T-helper 1 cell treated with Interleukin-12 subunit alpha and Interleukin-12 subunit beta and Interleukin-4 antibody, amounts not matched to agents 30 ng/mL and 1 ng/mL, for 36 hours (primary cell): Measurements from ENCODE around the gene CRELD2. TPM values are rescaled to one million over a fixed set of nuclear protein-coding genes. Genes with fewer than 3 reads are reported as not detected.

Source experiments
- intact Hi-C: fragments of 100-400 bp; cut with micrococcal nuclease; formaldehyde crosslinking; loops from one replicate; pipeline ENCODE4 v1.15.1; 2024
- total RNA-seq: library from RNA; stranded (reverse); gene quantifications from 2 replicates; pipeline ENCODE4 v1.2.3, GENCODE V29; 2022

The CRELD2 gene
- total RNA-seq, 1 donor from 2014 or later, result 97.2 TPM

DNA sequence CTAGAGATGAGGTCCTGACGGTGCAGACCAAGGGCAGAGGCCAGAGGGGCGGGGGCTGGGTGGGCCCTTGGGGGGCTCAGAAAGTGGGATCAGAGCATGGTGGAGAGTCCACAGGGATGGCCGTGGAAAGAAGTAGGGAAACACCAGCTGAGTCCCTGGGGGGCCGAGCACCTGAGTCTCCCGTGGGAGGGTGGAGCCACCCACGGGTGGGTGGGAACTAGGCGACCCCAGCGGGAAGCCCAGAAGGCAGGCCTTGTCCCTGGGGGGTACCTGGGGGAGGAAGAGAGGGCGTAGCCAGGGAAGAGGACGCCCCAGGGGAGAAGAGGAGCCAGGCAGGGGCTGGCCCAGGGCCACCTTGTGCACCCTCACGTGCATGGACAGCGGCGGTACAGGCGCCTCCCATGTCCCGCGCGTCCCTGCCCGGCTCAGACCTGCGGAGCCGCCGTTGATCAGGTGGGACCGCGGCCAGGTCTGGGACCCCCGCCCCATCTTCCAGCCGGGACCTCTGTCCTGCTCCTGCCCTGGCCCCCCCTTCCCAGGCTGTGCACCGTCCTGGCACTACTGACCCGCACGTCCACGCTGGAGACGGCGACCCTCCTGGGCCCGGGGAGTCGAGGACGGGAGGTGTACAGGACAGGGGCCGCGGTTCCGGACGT lies 10.2 kb downstream of the CRELD2 start:
- intact Hi-C loops, result loop anchor here (1.0 kb wide), 1 partner anchor 102 kb away; no protein-coding TSS in a partner anchor

- intact Hi-C loops, result loop anchor here (1.0 kb wide), 1 partner anchor 101 kb away; no protein-coding TSS in a partner anchor
Observed at GRCh38 chr22:49929211-49929979, 11.0 kb downstream of the CRELD2 start.

GRCh38 chr22:49929994-49930575 lies 11.7 kb downstream of the CRELD2 start:
- intact Hi-C loops, result loop anchor here (1.0 kb wide), 1 partner anchor 100 kb away; no protein-coding TSS in a partner anchor

- intact Hi-C loops, result loop anchor here (1.0 kb wide), 1 partner anchor 62 kb away; no protein-coding TSS in a partner anchor
Observed at GRCh38 chr22:49930596-49931412, 12.4 kb downstream of the CRELD2 start.

- intact Hi-C loops, result no loop called here
Observed at GRCh38 chr22:49933236-49934159, 15.1 kb downstream of the CRELD2 start.

GRCh38 chr22:49934160-49934890 lies 15.9 kb downstream of the CRELD2 start:
- intact Hi-C loops, result no loop called here

- intact Hi-C loops, result loop anchor here (5.0 kb wide), 1 partner anchor 257 kb away; no protein-coding TSS in a partner anchor
Observed at GRCh38 chr22:49934891-49935557, 16.6 kb downstream of the CRELD2 start.

DNA sequence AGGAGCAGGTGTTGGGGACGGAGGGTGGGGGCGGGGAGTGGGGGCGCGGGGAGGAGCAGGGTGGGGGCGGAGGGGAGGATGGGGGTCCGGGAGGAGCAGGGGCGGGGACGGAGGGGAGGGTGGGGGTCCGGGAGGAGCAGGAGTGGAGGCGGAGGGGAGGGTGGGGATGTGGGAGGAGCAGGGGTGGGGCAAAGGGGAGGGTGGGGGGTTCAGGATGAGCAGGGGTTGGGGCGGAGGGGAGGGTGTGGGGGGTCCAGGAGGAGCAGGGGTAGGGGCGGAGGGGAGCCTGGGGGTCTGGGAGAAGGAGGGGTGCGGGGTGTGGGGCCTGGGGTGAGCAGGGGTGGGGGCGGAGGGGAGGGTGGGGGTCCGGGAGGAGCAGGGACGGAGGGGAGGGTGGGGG lies 17.1 kb downstream of the CRELD2 start:
- intact Hi-C loops, result loop anchor here (5.0 kb wide), 1 partner anchor 257 kb away; no protein-coding TSS in a partner anchor

GRCh38 chr22:49936018-49936972 lies 17.9 kb downstream of the CRELD2 start:
- intact Hi-C loops, result loop anchor here (1.0 to 5.0 kb wide), 5 partner anchors 9 to 256 kb away; partner anchors contain the start of genes ALG12, CRELD2 and PIM3

DNA sequence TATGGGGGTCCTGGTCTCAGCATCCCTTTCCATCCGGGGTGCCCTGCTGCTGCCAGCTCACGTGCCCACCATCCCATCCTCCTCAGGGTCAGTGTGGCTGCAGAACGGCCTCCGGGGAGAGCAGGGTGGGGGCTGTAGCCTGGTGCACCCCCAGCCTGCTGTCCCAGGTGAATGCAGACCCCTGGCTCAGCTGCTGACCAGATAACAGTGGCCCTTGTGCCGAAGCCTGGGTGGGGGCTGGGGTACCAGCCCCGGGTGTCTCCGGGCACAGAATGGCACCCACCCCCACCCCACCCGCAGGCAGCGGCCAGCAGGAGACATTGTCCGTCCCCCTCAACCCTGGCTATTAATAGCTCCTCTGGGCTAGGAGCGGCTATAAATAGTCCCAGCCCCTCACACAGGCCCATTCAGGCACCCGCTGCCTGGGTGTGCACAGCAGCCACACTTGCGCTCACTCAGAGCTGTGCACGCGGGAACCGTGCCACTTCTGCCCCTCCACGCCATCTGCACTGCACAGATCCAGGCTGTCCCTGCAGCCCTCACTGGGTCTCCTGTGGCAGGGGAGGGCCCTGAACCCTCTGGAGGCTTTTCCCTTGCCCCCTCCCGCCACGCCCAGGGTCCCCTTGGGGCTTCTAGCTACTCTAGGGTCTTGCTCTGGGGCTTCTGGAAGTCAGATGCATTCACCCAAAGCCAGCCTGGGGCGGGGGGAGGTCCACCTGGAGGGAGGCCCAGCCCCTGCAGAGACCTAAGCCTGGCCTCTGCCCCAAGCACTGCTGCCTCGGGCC lies 18.7 kb downstream of the CRELD2 start:
- intact Hi-C loops, result loop anchor here (1.0 to 5.0 kb wide), 5 partner anchors 8 to 255 kb away; partner anchors contain the start of genes ALG12, CRELD2 and PIM3

GRCh38 chr22:49937758-49938564 lies 19.5 kb downstream of the CRELD2 start:
- intact Hi-C loops, result loop anchor here (2.0 to 5.0 kb wide), 2 partner anchors 33 to 254 kb away; no protein-coding TSS in a partner anchor

DNA sequence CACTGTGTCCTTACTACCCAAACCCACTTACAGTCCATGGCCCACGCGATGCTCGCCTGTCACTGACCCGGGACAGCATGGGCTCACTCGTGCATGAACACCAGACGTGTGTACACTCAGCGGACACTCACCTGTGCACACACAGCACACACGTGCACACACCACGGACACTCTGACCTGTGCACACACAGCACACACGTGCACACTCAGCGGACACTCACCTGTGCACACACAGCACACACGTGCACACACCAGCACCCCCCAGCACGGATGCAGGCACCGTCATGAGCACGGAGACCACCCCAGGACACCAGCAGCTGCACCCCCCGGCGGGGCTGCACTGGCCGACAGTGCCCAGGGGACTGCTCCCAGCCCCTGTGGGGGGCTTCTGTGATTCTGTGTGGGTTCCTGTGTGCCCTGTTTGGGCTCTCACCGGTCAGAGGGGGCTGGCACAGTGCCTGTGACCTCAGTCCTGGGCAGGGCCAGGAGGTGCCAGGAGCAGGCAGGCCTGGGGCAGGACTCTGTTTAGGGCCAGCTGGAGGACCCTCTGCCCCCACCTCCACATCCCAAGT lies 20.2 kb downstream of the CRELD2 start:
- intact Hi-C loops, result loop anchor here (5.0 kb wide), 1 partner anchor 254 kb away; no protein-coding TSS in a partner anchor

GRCh38 chr22:49941507-49942316 lies 23.3 kb downstream of the CRELD2 start:
- intact Hi-C loops, result no loop called here
